Stimulated activated CD4-positive, alpha-beta T cell treated with anti-CD3 and anti-CD28 coated beads, Interleukin-1b, Interleukin-23, amount 100 ng/mL, for 1 hour (primary cell): ENCODE data around the gene ZNF606.

Experiments used
- DNase-seq, 2 donors: peaks; one replicate each; pipeline ENCODE4 v3.0.0-alpha.2; 2020; ENCODE audit warnings: low read depth in 2 of 2

The ZNF606 gene

GRCh38 chr19:57934820-57935665, 67.6 kb downstream of the ZNF606 start, which contains the start of gene ZNF418:
TSS of gene ZNF418 (minus strand) at chr19:57935402. CDS start at chr19:57933822, 1,580 bp downstream.
- no peak for DNase-seq

GRCh38 chr19:57927587-57927986, 75.0 kb downstream of the ZNF606 start:
- DNase-seq, result no peak
